Esophagus muscularis mucosa (tissue), 4 donors: ENCODE data around the gene XRRA1. TPM values are rescaled to one million over a fixed set of nuclear protein-coding genes. Genes with fewer than 3 reads are reported as not detected.
"Not testable (repeated sequence)": the region's sequence is repeated elsewhere in the genome, so short reads cannot be mapped to it uniquely, and the experiment has no call there.

Experiments used
- DNase-seq: peaks from one replicate; pipeline ENCODE4 v3.0.0-alpha.2; 2017; ENCODE audit errors: extremely low spot score
- H3K27ac ChIP-seq, 4 donors: fragments of 200-600 bp; sonication (generic); replicated peaks in 1 of 4; 1 replicate in 3 of 4; 2 replicates in 1 of 4; pipeline ENCODE4 v1.5.1; 2016 to 2019; ENCODE audit warnings: mild to moderate bottlenecking in 1 of 4
- H3K27me3 ChIP-seq, 4 donors: fragments of 200-600 bp; sonication (generic); one replicate each; pipeline versions ENCODE4 v1.5.1 to v1.6.0; 2016 to 2019
- H3K36me3 ChIP-seq, 4 donors: fragments of 200-600 bp; sonication (generic); one replicate each; pipeline ENCODE4 v1.5.1; 2016 to 2019
- H3K4me1 ChIP-seq, 4 donors: fragments of 200-600 bp; sonication (generic); one replicate each; pipeline ENCODE4 v1.5.1; 2016 to 2019
- H3K4me3 ChIP-seq, 4 donors: fragments of 200-600 bp; sonication (generic); 1 replicate in 2 of 4; 2 replicates in 2 of 4; pipeline ENCODE4 v1.5.1; 2016 to 2019; ENCODE audit warnings: mild to moderate bottlenecking in 4 of 4, moderate library complexity in 1 of 4
- H3K9me3 ChIP-seq, 4 donors: fragments of 200-600 bp; sonication (generic); 1 replicate in 3 of 4; 2 replicates in 1 of 4; pipeline ENCODE4 v1.5.1; 2016 to 2019
- CTCF ChIP-seq, 3 experiments: fragments of 200-600 bp in 2 of 3; fragments of 450-650 bp in 1 of 3; sonication (generic) in 2 of 3; IDR thresholded peaks; one replicate each; pipeline ENCODE4 v1.5.1; 2017 to 2019; ENCODE audit warnings: antibody characterized with exemption in 3 of 3, mild to moderate bottlenecking in 2 of 3, moderate library complexity in 1 of 3
- EP300 ChIP-seq: sonication (generic); formaldehyde crosslinking; IDR thresholded peaks from one replicate; pipeline ENCODE4 v1.6.1; 2017; ENCODE audit warnings: antibody characterized with exemption
- POLR2A ChIP-seq: fragments of 450-650 bp; IDR thresholded peaks from one replicate; pipeline ENCODE4 v1.6.1; 2017; ENCODE audit warnings: antibody characterized with exemption, moderate library complexity, mild to moderate bottlenecking, low read depth
- POLR2AphosphoS5 ChIP-seq, 2 donors: sonication (generic); formaldehyde crosslinking; IDR thresholded peaks; one replicate each; pipeline ENCODE4 v1.6.1; 2017; ENCODE audit warnings: antibody characterized with exemption in 2 of 2
- WGBS: methylation state at CpG from one replicate; pipeline ENCODE4 v1.1.5; 2018; 5-methylcytosine and 5-hydroxymethylcytosine counted together
- intact Hi-C: fragments of 100-400 bp; cut with DNase I; formaldehyde crosslinking; loops from one replicate; pipeline ENCODE4 v1.15.1; 2023
- total RNA-seq, 4 donors: library from RNA; depleted of rRNA; stranded (reverse); fragments of >200 nt; gene quantifications; one replicate each; pipeline versions ENCODE4 v1.1.0 to v1.2.1, GENCODE V29; 2016

Gene XRRA1
- total RNA-seq, 4 donors from 2014 or later, result 9.1 to 19.5 (median 11.8) TPM

- WGBS, result 46% methylated on average over 2 of the region's 2 CpGs
- intact Hi-C loops, result no loop called here
- H3K36me3 ChIP-seq, result peaks cover 26 to 71% (median 50%) of the 10 kb centered on the region in 4 donors
- H3K27me3 ChIP-seq, result no peaks in the 10 kb centered on the region
- DNase-seq, result peak; percentile 55
- H3K4me1 ChIP-seq, result peaks cover 0 to 15% (median 6%) of the 10 kb centered on the region in 4 donors
- H3K9me3 ChIP-seq, result no peaks in the 10 kb centered on the region
- H3K27ac ChIP-seq, result no peak overlapping the region
- no peak overlapping the region for H3K4me3 ChIP-seq
- TF ChIP-seq POLR2AphosphoS5 (IDR thresholded peaks at IDR 0.05) (no peak), POLR2A (no peak), CTCF (IDR thresholded peaks at IDR 0.05) (no peak), EP300 (no peak)
These were observed 108.9 kb downstream of the XRRA1 start for GRCh38 chr11:74839971-74840370.

- intact Hi-C loops, result no loop called here
- Histone ChIP-seq H3K9me3 (no peaks in the 10 kb centered on the region), H3K27ac (no peak overlapping the region), H3K4me1 (peaks cover 0 to 20% (median 10%) of the 10 kb centered on the region in 4 donors), H3K36me3 (peaks cover 28 to 71% (median 54%) of the 10 kb centered on the region in 4 donors), H3K27me3 (no peaks in the 10 kb centered on the region), H3K4me3 (no peak overlapping the region)
- no peak for TF ChIP-seq POLR2AphosphoS5 (IDR thresholded peaks at IDR 0.05)
- TF ChIP-seq POLR2A, result no peak
- no peak for TF ChIP-seq EP300
- no peak for TF ChIP-seq CTCF (IDR thresholded peaks at IDR 0.05)
- WGBS, result 84% methylated on average over 1 of the region's 1 CpG
- no peak for DNase-seq
These were observed 109.4 kb downstream of the XRRA1 start for GRCh38 chr11:74839446-74839845.

DNA sequence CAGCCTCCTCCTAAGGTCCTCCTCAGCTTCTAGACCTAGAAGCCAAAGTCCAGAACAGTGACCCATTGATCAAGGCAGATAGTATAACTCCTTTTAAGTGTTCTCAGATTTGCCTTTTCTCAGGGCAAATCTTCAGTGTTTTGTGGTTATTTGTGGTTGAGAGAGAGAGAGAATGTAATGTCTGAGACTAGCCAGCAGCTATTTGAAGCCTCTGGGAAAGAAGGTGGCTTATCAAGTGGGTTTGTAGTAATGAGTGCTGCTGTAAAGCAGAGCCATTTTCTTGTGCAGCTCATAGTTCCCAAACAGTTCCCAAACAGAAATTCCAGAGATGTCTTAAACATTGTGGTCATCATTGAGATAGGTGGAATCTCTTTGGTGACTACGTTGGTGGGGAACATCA is 110.7 kb downstream of the XRRA1 start:
- DNase-seq, result no peak
- no peak overlapping the region for H3K4me3 ChIP-seq
- intact Hi-C loops, result no loop called here
- peaks cover 0 to 27% (median 16%) of the 10 kb centered on the region in 4 donors for H3K4me1 ChIP-seq
- peaks cover 26 to 62% (median 44%) of the 10 kb centered on the region in 4 donors for H3K36me3 ChIP-seq
- no peaks in the 10 kb centered on the region for H3K27me3 ChIP-seq
- H3K27ac ChIP-seq, result no peak overlapping the region
- WGBS, result 82% methylated on average over 1 of the region's 1 CpG
- TF ChIP-seq CTCF (IDR thresholded peaks at IDR 0.05) (no peak), EP300 (no peak), POLR2AphosphoS5 (IDR thresholded peaks at IDR 0.05) (no peak), POLR2A (no peak)
- no peaks in the 10 kb centered on the region for H3K9me3 ChIP-seq

DNA sequence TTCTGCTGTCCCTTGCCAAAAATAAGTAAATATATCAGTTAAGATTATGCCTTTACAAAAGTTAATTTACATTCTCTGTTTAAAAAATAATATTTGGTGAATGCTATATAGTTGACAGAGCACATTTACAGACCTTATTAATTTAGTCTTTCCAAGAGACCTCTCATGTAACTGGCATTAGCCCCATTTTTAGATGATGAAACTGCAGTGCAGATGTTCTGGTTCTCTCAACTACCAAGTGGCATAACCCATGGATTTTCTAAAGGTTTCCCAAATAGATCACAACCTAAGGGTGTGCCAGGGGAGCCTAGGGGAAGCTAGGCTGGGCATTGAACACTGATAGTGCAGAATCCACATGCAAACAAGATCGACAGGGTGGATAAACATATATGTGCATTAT is 111.7 kb downstream of the XRRA1 start:
- H3K27me3 ChIP-seq, result no peaks in the 10 kb centered on the region
- no peak overlapping the region for H3K27ac ChIP-seq
- H3K4me1 ChIP-seq, result peaks cover 0 to 27% (median 16%) of the 10 kb centered on the region in 4 donors
- TF ChIP-seq EP300 (no peak), CTCF (IDR thresholded peaks at IDR 0.05) (no peak), POLR2A (no peak), POLR2AphosphoS5 (IDR thresholded peaks at IDR 0.05) (no peak)
- H3K9me3 ChIP-seq, result no peaks in the 10 kb centered on the region
- WGBS, result 100% methylated on average over 1 of the region's 1 CpG
- intact Hi-C loops, result no loop called here
- no peak overlapping the region for H3K4me3 ChIP-seq
- DNase-seq, result no peak
- peaks cover 22 to 52% (median 37%) of the 10 kb centered on the region in 4 donors for H3K36me3 ChIP-seq

DNA sequence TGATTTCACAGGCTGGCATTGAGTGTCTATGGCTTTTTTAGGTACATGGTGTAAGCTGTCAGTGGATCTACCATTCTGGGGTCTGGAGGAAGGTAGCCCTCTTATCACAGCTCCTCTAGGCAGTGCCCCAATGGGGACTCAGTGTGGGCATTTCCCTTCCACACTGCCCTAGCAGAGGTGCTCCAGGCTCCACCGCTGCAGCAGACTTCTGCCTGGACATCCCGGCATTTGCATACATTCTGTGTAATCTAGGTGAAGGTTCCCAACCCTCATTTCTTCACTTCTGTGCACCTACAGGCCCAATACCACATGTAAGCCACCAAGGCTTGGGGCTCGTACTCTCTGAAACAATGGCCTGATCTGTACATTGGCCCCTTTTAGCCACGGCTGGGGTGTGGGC is 122.0 kb downstream of the XRRA1 start:
- TF ChIP-seq EP300 (no peak), CTCF (IDR thresholded peaks at IDR 0.05) (no peak), POLR2A (no peak), POLR2AphosphoS5 (IDR thresholded peaks at IDR 0.05) (no peak)
- WGBS, result 100% methylated on average over 4 of the region's 4 CpGs
- no peaks in the 10 kb centered on the region for H3K27me3 ChIP-seq

GRCh38 chr11:74825596-74825995 is 123.3 kb downstream of the XRRA1 start:
- H3K27me3 ChIP-seq, H3K27ac ChIP-seq, intact Hi-C loops, H3K9me3 ChIP-seq, DNase-seq, H3K4me3 ChIP-seq: not testable (repeated sequence)
- H3K36me3 ChIP-seq, result peaks cover 0 to 29% (median 3%) of the 10 kb centered on the region in 4 donors
- peaks cover 13 to 26% (median 23%) of the 10 kb centered on the region in 4 donors for H3K4me1 ChIP-seq
- 98% methylated on average over 2 of the region's 2 CpGs for WGBS

More for the DNA sequence above, 122.0 kb downstream of the XRRA1 start:
- Histone ChIP-seq H3K4me1 (peaks cover 10 to 15% (median 13%) of the 10 kb centered on the region in 4 donors), H3K36me3 (peaks cover 0 to 29% (median 3%) of the 10 kb centered on the region in 4 donors), H3K27ac (no peak overlapping the region), H3K9me3 (peaks cover 0 to 6% (median 0%) of the 10 kb centered on the region in 4 donors), H3K4me3 (no peak overlapping the region)
- intact Hi-C loops, result no loop called here
- DNase-seq, result no peak
